ENCODE results near the gene EMC10.
"Not testable (repeated sequence)": the region's sequence is repeated elsewhere in the genome, so short reads cannot be mapped to it uniquely, and the experiment has no call there.

EMC10 gene

DNA sequence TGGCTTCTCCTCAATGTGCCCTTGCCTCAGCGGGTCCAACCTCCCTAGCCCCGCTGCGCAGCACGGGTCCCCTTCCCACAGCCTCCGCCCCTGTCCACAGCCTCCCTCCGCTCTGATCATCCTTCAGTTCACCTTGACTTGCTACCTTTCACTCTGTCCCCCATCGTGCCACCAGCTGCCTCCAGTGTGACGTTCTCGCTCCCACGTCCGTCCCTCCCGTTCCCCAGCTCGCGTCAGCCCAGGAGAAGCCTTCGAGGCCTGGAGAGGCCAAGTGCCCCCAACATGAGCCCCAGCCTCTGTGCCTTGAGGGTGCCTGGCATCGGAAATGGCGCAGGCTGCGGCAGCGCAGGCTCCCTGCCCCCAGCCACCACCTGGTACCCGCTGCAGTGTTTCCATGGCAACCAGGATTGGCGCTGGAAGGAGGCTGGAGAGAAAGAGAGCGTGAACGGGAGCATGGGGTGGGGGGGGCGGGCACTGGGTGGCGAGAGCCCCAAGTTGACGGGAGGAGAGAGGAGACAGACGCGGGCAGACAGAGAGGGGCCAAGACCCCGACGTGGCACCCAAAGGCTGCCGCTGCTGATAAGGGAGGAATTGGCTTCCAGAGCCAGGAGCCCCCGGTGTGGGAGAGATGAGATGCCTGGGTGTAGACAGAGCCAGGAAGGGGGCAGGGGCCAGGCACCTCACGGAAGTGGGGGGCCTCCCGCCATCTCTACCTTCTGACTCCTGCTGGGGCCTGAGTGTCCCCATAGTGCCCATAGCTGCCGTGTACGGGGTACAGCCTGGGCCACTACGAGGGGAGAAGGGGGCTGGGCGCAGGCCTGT, 38.2 kb downstream of the EMC10 start:
- DNase-seq (ENCODE audit: low read depth) = no peak

- no peak for DNase-seq (ENCODE audit: low read depth)
Measured at GRCh38 chr19:50515168-50515561, 38.9 kb downstream of the EMC10 start.

- no peak for DNase-seq (ENCODE audit: low read depth)
Measured at GRCh38 chr19:50516456-50516855, 40.1 kb downstream of the EMC10 start.

DNA sequence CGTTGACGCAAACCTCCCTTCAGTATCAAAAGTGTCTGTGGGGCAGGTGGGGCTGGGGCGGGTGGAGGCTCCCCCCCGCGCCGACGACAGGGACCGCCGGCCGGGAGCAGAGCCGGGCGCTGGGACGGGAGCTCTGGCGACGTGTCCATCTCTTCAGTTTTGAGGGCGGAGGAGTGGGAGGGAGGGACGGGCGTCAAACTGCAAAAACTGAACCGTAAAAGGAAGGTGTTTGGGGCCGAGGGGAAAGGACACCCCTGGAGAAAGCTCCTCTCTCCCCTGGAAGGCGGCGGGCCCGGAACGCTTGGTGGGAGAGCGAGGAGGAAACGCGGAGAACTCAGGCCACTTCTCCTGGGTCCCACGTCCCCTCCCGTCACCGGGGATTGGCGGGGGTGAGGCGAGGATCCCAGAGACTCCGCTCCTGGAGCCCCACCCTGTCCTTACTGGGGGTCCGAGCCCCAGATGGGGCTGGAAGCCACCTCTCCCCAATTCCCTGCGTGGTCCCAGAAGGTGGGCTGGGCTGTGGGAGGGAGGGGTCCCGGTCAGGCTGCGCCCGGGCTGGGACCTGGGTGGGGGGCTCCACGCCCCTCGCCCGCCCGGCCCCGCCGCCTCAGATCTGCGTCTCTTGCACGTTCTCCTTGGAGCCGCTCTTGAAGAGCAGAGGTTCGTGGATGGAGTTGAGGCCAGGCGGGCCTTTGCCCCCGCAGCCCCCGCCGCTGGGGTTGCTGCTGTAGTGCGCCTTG, 40.8 kb downstream of the EMC10 start:
- DNase-seq (ENCODE audit: low read depth) = no peak

GRCh38 chr19:50517704-50518075, 41.4 kb downstream of the EMC10 start:
- DNase-seq (ENCODE audit: low read depth) = no peak

DNA sequence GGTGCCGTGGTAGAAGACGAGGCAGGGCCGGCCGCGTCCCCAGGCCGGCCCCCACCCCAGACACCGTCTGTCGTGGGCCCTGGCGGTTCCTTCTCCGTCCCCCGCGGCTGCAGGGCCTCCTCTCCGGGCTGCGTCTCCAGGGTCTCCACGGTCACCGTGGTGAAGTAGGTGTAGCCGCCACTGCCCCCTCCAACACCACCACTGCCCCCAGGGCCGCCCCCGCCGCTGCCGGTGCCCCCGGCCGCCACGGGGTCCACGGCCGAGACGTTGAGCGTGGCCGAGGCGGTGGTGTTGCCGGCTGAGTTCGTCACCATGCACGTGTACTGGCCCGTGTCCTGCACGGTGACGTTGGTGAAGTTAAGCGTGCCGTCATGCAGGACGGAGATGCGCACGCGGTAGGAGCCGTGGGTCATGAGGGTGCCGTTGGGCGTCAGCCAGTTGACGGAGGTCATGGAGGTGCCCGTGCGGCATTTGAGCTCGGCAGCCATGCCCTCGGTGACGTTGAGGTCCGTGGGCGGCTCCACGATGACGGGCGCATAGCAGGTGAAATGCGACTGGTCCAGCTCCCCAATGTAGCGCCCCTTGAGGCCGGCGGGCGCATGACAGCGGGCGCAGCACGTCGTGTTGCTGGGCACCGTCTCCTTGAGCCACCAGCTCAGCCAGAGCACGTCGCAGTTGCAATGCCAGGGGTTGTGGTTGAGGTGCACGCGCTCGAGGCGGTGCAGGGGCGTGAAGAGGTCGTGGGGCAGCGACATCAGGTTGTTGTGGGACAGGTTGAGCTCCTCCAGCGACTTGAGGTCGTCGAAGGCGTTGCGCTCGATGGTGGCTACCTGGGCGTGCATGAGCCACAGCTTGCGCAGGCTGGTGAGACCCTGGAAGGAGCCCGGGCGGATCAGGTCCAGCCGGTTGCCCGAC, 42.0 kb downstream of the EMC10 start:
- no peak for DNase-seq (ENCODE audit: low read depth)

DNA sequence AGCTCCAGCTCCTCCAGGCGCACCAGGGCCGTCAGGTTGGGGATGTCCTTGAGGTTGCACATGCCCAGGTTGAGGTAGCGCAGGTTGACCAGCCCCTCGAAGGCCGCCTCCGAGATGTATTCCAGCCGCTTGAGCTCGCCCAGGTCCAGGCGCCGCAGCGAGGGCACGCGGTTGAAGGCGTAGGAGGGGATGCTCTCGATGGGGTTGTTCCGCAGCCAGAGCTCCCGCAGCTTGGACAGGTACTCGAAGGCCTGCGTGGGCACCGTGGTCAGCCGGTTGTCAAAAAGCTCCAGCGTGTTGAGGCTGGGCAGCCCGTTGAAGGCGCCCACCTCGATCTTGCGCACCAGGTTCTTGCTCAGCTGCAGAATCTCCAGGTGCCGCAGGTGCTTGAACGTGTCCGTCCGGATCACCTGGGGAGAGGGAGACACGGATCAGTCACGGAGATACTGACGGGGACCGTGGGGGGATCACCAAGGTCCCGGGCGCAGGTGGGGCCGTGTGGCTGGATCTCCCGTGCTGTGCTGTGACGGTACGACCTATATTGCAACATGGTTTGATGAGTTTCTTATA, 42.8 kb downstream of the EMC10 start:
- no peak for DNase-seq (ENCODE audit: low read depth)

GRCh38 chr19:50520822-50521465, 44.6 kb downstream of the EMC10 start:
- no peak for DNase-seq (ENCODE audit: low read depth)

- no peak for DNase-seq (ENCODE audit: low read depth)
Measured at GRCh38 chr19:50522881-50523280, 46.6 kb downstream of the EMC10 start.

DNA sequence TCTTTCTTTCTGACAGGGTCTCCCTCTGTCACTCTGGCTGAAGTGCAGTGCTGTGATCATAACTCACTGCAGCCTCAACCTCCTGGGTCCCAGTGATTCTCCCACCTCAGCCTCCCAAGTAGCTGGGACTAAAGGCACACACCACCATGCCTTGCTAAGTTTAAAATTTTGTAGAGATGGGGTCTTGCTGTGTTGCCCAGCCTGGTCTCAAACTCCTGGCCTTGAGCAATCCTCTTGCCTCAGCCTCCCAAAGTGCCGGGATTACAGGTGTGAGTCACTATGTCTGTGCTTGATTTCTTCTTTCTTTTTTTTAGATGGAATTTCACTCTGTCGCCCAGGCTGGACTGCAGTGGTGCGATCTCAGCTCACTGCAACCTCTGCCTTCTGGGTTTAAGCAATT, 51.7 kb downstream of the EMC10 start:
- DNase-seq (ENCODE audit: low read depth) = not testable (repeated sequence)

DNA sequence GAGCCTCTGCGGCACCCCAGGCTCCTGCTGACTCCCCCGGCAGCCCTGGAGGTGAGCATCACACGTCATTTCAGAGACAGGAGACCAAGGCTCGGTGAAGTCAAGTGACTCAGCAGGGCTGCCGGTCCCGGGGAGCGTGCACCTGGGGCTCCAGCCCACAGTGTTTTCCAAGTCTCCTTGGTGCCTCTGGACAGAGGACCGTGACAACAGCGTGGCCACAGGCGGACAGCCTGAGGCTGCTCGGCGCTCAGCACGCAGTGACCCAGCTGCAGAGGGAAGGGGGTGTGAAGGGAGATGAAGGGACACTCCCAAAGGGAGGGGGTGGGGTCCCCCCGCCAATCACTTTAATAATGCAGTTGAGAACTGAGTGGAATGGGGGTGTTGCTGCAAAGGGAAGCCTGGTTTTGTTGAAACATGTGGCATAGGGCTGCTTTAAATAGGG, 54.9 kb downstream of the EMC10 start:
- no peak for DNase-seq (ENCODE audit: low read depth)

DNA sequence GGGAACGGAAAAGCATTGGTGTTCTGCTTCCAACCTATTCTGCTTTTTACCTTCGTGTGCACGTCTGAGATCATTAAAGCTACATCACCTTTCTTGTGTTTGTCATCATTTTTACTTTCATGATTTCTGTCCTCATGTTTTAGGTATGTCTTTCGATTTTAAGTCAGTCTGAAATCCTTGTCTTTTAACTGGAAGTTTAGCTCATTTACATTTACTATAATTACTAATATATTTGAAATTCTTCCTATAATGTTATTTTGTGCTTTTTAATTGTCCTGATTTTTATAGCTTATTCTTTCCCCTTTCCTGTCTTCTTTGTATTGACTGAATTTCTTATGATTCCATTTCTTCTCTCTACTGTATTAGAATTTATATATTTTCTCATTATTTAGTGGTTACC, 56.6 kb downstream of the EMC10 start:
- DNase-seq (ENCODE audit: low read depth) = no peak

DNA sequence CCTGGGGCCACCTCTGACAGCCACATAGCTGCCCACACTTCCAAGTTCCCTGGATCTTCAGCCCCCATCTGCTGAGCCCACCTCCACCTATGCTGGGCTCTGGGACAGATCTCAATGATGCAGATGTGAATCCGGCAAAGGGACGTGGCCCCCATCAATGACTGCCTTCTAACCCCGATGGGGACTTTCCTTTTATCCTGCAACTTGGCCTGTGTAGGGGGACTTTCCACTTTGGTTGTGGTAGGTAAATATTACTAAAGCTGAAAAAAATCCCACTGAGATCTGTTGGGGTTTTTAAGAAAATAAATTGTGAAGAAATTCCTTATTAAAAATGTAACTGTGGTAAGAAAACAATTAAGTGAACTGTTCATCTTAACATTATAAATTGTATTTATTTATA, 58.2 kb downstream of the EMC10 start:
- DNase-seq (ENCODE audit: low read depth) = no peak

- DNase-seq (ENCODE audit: low read depth) = no peak
Measured at GRCh38 chr19:50535672-50536187, 59.4 kb downstream of the EMC10 start.

GRCh38 chr19:50536662-50537305, 60.5 kb downstream of the EMC10 start:
- DNase-seq (ENCODE audit: low read depth) = no peak

DNA sequence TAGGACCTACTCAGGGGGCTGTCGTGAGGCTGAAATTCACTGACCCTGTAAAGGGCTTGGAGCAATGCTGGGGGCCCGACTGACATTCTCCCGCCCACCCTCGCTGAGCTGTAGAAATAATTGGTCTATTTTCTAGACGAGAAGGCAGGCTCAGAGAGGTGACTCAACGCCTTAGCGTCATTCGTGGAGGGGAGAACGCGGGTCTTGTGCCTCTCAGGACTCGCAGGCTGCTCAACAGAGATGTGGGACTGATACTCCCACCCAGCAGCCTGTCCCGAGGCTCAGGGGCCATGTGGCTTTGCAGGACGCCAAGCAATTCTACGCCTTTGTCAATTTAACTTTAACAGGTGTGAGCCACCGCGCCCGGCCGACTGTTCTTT, 61.0 kb downstream of the EMC10 start:
- DNase-seq (ENCODE audit: low read depth) = no peak

- DNase-seq (ENCODE audit: low read depth) = peak; percentile 52
Measured at GRCh38 chr19:50537769-50538230, 61.5 kb downstream of the EMC10 start.

Measured in amniotic epithelial cell (primary cell).